Hematopoietic multipotent progenitor cell (in vitro differentiated cells): ENCODE results near the gene SSH3. TPM values are rescaled to one million over a fixed set of nuclear protein-coding genes. Genes with fewer than 3 reads are reported as not detected.

ENCODE experiments used
- DNase-seq, 3 donors: peaks; one replicate each; pipeline ENCODE4 v3.0.0-alpha.2; 2011 to 2015; ENCODE audit warnings: low read depth in 2 of 3, low spot score in 2 of 3
- total RNA-seq: library from RNA; depleted of rRNA; stranded (reverse); fragments of >200 nt; gene quantifications from one replicate; pipeline ENCODE4 v1.2.3, GENCODE V29; 2012

Gene SSH3
- total RNA-seq, 1 donor: 28.0 TPM

DNA sequence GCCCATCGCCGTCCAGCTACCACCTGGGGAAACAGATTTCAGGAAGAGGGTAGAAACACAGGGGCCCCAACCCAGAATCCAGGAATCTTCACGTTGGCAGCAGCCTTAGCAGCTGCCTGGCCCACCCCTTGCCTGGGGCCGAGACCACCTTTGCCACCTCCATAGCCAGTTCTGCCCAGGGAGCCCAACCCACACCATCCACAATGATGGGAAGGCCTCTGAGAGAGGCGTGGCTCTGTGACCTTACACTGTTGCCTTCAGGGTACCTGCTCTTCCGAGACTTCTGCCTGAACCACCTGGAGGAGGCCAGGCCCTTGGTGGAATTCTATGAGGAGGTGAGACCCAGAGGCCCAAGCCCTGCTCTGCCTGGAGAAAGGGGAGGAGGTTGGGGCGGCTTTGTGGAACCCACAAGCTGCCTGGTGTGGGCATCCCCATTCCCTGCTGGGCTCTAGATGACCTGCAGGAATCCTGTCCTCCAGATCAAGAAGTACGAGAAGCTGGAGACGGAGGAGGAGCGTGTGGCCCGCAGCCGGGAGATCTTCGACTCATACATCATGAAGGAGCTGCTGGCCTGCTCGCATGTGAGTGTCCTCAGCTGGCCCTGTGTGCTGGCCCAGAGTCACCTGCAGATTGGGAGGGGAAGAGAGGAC lies 24.3 kb upstream of the SSH3 start:
- no peak for DNase-seq

DNA sequence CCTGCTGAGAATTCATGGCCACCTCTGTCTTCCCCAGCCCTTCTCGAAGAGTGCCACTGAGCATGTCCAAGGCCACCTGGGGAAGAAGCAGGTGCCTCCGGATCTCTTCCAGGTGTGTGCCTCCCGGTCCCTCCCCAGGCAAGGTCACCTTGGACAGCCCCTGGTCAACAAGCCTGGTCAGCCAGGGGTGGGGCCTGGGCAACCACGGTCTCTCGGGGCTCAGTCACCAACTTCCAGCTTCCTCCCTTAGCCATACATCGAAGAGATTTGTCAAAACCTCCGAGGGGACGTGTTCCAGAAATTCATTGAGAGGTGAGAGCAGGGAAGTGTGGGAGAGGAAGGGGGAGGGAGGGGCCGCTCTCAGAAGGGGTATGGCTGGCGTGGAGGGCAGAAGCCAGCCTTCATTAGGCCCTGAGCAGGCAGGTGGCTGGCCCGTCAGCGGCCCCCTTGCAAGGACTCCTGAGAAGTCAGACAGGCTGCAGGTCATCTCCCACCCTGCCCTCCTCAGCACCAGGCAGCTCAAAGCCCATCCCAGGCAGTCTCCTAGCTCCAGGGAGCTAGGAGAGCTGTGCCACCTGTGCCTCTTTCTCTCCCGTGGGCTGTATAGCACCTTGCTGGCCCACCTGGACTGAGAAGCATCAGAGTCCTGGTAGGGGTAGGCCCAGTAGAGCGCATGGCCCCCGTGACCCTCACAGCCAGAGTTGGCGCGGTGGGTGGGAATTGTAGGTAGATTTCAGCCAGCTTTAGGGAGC lies 23.6 kb upstream of the SSH3 start:
- no peak for DNase-seq

DNA sequence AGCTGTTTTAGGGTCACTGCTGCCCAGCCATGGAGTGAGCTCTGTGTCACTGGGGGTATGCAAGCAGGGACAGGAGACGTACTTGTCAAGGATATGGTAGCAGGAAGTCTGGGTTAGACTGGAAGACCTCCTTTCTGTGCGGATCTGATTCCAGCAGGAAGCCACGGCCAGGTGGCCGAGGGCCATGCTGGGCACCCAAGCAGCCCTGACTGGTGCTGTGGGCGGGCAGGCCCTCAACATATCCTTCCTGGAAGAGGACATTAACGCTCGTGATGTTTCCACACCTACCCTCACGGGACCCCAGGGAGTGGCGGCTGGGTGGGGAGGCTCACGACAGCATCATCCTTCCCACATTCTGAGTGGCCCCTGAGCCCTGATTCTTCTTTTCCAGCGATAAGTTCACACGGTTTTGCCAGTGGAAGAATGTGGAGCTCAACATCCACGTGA lies 23.0 kb upstream of the SSH3 start:
- DNase-seq: no peak

DNA sequence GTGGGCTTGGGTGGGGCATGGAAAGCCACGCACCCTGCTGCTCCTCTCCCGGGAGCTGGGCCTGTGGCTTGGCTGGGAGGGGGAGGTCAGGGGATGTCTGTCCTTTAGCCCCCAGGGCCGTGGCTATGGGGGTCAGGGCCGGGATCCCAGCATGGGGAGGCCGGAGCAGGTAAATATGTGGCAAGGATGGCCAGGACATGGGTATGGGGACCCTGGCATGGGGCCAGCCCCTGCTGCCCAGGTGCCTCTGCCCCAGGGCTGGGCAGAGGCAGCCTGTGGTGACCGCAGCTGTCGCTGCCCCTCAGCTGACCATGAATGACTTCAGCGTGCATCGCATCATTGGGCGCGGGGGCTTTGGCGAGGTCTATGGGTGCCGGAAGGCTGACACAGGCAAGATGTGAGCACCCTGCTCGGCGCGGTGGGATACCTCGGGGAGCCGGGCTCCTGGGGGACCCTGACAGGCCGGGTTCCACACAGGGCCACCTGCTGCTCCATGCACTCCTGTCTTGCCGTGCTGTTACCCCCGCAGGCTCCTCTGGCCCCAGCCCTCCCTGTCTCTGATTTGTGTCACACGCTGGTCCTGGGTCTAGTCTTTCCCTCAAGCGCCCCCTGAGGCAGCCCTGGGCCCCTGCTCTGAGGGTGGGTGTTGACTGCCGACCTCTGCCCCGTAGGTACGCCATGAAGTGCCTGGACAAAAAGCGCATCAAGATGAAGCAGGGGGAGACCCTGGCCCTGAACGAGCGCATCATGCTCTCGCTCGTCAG lies 22.4 kb upstream of the SSH3 start:
- no peak for DNase-seq

DNA sequence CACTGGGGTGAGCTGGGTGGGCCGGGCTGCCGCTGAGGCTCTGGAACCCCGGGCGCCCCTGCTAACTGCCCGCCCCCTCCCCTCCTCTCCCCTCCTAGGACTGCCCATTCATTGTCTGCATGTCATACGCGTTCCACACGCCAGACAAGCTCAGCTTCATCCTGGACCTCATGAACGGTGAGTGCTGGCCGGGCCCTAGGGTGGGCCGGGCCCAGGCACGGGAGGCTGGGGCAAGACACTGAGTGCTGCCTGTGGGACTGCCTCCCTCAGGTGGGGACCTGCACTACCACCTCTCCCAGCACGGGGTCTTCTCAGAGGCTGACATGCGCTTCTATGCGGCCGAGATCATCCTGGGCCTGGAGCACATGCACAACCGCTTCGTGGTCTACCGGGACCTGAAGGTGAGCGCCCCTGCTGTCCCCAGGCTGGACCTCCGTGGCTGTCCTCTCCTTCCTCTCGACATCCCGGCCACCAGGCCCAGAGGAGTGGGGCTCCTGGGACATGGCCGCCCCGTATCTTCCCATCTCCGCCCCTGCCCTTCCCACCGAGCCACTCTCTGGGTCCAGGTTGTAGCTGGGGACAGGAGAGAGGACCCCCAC lies 21.7 kb upstream of the SSH3 start:
- no peak for DNase-seq

DNA sequence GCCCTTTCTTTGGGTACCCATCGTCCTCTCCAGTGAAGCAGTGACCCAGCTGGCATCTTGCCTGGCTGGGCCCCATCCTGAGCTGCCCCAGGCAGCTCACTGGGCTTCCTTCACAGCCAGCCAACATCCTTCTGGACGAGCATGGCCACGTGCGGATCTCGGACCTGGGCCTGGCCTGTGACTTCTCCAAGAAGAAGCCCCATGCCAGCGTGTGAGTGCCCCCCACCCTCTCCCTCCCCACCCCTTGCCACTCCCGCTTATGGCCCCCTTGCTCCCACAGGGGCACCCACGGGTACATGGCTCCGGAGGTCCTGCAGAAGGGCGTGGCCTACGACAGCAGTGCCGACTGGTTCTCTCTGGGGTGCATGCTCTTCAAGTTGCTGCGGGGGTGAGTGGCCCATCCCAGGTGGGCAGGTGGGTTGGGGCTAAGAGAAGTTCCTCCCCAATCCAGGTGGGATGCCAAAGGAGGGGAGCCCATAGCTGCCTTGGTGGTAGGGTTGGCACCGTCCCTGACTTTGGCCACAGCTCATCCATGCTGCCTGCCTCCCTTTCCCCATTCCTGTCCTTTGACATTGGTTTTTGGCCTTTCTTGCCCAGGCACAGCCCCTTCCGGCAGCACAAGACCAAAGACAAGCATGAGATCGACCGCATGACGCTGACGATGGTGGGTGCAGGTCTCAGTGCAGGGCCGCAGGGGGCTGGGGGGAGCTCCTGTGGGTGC lies 21.0 kb upstream of the SSH3 start:
- no peak for DNase-seq

DNA sequence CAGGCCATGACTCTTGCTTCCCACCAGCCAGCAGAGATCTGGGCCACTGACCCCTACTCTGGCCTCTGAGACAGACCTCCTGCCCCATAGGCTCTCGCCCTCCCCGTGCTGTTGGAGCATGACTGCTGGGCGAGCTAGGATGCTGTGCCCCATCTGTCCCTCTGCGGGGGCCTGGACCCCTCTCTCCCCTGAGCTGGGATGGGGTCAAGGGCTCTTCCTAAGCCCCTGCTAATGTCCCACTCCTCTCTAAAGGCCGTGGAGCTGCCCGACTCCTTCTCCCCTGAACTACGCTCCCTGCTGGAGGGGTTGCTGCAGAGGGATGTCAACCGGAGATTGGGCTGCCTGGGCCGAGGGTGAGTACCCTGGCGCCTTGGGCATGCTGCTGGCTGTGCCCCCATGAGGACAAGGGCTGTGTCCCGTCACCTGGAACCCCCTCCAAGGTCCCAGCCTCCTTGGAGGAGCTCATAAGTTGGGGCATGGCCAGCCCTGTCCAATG lies 20.4 kb upstream of the SSH3 start:
- DNase-seq: no peak

DNA sequence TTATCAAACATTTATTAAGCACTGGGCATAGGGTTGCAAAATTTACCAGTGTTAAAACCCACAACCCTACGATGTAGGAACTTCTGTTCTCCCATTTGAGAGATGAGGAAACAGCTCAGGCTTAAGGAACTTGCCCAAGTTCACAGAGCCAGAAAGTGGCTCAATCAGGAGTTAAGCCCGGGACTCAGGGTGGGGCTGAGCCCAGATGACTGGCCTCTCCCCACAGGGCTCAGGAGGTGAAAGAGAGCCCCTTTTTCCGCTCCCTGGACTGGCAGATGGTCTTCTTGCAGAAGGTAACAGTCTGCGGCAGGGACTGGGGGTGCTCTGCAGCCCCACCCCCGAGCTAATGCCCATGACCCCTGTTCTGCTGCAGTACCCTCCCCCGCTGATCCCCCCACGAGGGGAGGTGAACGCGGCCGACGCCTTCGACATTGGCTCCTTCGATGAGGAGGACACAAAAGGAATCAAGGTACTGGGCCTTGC lies 19.8 kb upstream of the SSH3 start:
- DNase-seq: no peak

DNA sequence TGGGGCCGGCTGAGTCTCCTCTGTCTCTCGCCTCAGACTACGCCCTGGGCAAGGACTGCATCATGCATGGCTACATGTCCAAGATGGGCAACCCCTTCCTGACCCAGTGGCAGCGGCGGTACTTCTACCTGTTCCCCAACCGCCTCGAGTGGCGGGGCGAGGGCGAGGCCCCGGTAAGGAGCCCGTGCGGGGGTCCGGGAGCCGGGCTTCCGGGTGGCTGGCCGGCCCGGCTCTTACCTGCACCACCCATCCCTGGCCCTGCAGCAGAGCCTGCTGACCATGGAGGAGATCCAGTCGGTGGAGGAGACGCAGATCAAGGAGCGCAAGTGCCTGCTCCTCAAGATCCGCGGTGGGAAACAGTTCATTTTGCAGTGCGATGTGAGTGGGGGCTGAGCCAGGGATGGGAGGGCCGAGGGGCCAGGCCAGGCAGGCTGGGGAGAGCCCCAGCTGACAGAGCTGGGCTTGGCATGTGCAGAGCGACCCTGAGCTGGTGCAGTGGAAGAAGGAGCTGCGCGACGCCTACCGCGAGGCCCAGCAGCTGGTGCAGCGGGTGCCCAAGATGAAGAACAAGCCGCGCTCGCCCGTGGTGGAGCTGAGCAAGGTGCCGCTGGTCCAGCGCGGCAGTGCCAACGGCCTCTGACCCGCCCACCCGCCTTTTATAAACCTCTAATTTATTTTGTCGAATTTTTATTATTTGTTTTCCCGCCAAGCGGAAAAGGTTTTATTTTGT lies 18.4 kb upstream of the SSH3 start:
- no peak for DNase-seq

DNA sequence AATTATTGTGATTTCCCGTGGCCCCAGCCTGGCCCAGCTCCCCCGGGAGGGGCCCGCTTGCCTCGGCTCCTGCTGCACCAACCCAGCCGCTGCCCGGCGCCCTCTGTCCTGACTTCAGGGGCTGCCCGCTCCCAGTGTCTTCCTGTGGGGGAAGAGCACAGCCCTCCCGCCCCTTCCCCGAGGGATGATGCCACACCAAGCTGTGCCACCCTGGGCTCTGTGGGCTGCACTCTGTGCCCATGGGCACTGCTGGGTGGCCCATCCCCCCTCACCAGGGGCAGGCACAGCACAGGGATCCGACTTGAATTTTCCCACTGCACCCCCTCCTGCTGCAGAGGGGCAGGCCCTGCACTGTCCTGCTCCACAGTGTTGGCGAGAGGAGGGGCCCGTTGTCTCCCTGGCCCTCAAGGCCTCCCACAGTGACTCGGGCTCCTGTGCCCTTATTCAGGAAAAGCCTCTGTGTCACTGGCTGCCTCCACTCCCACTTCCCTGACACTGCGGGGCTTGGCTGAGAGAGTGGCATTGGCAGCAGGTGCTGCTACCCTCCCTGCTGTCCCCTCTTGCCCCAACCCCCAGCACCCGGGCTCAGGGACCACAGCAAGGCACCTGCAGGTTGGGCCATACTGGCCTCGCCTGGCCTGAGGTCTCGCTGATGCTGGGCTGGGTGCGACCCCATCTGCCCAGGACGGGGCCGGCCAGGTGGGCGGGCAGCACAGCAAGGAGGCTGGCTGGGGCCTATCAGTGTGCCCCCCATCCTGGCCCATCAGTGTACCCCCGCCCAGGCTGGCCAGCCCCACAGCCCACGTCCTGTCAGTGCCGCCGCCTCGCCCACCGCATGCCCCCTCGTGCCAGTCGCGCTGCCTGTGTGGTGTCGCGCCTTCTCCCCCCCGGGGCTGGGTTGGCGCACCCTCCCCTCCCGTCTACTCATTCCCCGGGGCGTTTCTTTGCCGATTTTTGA lies 17.5 kb upstream of the SSH3 start:
- no peak for DNase-seq

DNA sequence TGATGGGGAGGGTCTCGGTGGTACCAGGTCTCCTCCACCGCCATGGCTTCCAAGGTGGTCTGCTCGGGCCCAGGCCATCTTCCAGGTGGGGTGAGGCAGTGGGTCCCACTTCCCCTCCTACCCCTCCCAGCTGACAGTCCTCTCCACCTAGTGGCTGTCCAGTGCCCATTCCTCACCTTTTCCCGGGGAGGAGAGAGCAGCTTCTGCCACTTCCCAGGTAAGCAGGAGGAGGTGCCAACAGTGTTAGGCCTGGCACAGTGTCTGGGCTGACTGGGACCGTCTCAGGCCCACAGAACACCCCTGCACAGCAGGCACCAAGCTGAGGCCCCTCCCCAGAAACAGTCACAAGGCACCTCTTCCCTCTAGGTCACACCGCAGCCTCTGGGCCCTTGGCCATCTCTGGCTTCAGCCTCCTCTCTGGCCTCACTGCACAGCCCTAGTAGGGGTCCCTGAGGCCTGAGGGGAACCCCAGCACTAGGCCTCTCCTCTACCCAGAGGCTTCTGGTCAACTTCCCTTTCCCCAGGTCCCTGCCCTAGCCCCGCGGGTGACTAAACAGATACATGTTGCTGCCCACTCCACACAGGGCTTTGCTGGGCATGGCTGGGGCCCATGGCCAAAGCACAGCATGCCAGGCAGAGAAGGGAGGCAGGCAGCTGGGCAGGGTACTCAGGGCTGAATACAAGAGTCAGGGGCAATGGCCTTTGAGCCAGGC lies 16.6 kb upstream of the SSH3 start:
- DNase-seq: no peak

DNA sequence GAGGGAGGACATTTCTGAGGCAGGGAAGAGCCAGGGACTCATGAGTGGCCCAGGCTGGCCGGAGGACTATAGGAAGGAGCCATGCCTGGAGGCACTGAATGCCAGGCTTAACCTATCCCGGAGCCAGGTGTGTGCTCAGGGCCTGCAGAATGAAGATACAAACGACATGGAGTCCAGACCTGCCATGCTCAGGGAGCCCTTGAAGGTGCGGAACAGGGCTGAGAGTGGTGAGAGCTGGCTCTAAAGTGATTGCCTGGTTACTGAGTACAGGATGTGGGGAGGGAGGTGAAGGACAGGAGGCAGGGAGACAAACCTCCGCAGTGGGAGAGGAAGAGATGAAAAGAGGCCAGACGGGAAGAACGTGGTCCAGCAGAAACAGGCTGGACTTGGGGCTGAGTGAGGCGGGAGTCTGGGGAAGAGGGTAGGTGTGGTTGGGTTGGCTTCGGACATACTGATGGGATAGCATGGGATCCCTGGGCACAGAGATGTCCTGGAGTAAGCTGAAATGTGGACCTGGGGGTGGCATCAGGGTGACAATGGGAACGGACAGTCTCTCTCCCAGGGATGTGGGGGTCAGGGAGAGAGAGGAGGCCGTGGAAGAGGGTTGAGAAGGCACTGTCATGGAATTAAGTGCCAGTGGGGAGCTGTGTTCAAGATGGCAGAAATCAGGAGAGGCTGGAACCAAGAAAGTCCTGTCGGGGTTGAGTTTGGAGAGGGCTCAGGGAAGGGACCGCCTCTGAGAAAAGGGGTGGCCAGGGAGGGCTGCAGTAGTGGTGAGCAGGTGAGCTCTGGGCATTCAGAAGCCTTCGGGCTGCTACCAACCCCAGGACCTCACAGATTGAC lies 15.8 kb upstream of the SSH3 start:
- peak in 1 of 3 donors; percentile 56 for DNase-seq

DNA sequence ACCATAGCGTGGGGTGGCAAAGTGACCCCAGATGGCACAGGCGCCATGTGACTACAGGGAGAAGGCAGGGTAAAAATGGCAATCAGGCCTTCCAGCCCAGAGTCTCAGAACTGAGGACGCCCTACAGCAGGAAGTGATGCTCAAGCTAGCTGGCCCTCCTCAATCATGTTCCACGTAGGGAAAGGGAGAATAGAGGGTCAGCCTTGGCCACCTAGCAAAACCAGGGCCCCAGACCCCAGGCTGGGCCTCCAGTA lies 15.2 kb upstream of the SSH3 start:
- no peak for DNase-seq

DNA sequence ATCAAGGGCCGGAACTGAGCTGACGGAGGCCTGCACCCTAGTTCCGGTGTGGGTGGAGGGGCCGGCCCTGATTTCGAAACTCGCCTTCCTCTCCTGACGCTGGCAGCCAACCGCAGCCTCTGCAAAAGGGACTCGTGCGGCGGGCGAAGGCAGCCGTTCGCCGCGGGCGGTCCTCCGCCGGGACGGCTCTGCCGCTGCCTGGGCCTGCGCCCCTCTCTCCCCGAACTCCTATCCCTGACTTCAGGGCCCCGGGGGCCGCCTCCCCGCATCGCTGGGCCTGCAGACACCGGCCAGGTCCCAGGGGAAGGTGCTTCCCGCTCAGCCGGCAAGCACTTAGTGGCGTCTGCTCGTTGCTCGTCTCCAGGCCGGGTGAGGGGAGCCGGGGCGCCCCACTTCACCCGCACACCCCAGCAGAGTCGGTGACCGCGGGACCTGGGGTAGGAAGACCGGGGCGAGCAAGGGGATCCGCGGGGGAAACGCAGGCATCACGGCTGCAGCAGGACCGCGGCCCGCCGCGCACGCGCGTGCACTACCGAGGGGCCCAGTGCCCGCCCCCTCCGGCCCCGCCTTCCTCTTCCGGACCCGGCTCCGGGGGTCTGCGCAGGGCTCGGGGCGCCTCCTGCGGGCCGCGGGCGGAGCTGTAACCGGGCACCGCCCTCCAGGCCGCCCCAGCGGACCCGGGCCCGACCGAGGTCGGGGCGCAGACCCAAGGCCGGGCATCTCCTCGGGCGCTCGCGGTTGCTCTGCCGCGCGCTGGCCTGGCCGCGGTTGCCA lies 14.7 kb upstream of the SSH3 start:
- DNase-seq: peak; percentile 82 to 96 (median 95)

DNA sequence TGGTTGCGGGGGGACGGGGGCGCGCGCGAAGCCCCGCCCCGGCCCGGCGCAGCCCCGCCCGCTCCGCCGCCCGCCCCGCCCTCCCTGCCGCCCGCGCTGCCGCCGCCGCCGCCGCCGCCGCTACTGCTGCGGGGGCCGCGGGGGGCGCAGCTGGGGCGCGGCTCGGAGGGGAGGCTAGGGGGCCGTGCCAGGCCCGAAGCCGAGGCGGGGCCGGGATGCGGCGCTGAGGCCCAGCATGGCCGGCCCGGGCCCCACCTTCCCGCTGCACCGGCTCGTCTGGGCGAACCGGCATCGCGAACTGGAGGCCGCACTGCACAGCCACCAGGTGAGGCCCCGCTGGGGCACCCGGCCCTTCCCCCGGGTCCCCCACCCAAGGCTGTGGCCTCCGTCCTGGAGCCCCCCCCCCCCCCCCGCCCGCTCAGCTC lies 14.1 kb upstream of the SSH3 start, which contains the start of gene ANKRD13D:
Gene ANKRD13D (plus strand): TSS at position 78 of the 425 bp plus-strand sequence. CDS start 158 bp downstream, at position 236.
- DNase-seq: no peak
